Stimulated activated CD8-positive, alpha-beta memory T cell treated with anti-CD3 and anti-CD28 coated beads, Interleukin-7, amount 100 ng/mL, for 4 hours (primary cell): ENCODE results near the gene METAP1.
A peak's percentile ranks its signal among the peaks of the same experiment; 100 is the strongest.
"Not testable (repeated sequence)": the region's sequence is repeated elsewhere in the genome, so short reads cannot be mapped to it uniquely, and the experiment has no call there.

Experiments used
- DNase-seq, 2 donors: peaks; one replicate each; pipeline ENCODE4 v3.0.0-alpha.2; 2020; ENCODE audit warnings: low read depth in 2 of 2

Gene METAP1

DNA sequence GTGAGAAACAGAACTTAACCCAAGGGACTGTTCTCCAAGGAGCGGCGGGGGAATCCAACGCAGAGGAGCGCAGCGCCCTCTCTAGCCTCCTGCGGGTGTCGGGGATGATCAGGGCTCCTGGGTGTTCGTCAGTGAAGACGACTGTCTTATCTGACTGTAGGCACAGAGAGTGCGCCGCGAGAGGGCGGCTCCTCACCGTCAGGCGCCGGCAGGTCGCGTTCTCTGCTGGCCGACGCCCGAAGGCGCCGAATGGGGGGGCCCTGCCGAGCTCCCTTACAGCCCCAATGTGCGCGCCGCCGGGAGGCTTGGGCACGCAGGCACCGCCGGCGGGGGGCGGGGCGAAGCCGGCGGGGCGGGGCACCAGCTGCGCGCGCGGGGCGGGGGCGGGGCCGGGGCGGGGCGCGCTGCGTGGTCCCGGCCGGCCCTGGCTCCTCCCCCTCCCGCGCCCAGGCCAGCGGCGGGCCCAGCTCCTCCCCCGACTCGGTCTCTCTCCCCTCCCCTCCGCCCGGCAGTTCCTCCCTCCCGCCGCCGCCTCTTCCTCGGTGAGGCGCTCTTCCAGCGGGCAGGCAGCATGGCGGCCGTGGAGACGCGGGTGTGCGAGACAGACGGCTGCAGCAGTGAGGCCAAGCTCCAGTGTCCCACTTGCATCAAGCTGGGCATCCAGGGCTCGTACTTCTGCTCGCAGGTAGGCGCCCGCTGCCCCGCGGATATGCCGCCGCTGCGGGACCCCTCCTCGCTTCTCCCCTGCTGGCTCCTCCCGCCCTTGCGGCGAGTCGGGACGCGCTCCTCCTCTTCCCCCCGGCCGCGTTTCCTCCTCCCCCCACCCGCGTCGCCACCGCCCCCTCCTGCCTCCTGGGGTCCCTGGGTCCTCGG is at the start of gene METAP1:
Gene METAP1 (plus strand): TSS at position 539 of the 873 bp plus-strand sequence. CDS start 33 bp downstream, at position 572.
- peak; percentile 91 to 97 for DNase-seq

DNA sequence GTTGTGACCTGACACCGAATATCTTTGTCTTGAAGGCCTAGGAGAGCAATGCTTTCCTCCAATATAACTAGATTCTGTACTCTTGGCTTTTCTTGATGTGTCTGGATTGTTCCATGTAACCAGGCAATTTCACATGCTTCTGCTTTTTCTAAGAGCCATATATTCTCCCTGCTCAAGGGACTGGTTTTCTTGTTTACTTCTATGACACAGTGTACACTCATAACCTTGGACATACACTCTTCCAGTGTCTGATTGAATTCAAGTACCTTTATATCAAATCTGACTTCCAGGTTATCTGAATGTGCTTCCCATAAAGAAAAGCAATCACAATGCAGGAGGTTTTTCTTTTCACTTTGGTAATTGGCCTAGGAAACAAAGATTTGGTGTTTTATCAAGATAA is 49.2 kb upstream of the METAP1 start:
- DNase-seq: no peak

GRCh38 chr4:98950925-98951324 is 44.6 kb upstream of the METAP1 start:
- no peak for DNase-seq

DNA sequence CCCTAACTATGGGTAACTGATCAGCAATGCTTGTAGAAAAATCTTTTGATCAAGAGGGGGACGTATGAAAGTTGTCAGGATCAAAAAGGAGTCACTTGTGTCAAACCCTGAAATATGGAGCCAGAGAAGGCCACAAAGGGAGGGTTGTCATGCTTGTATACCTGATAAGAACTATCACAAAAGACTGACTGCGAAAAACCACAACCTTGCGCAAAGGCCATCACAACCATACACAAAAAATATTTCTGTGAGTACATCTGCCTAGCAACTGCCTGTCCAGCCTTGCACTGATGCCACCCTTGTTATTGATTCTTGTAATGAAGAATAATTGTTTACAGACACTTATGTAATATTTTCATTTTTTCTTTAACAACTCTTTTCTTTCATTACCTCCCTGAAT is 43.8 kb upstream of the METAP1 start:
- no peak for DNase-seq

GRCh38 chr4:98955229-98955628 is 40.3 kb upstream of the METAP1 start:
- DNase-seq: no peak

DNA sequence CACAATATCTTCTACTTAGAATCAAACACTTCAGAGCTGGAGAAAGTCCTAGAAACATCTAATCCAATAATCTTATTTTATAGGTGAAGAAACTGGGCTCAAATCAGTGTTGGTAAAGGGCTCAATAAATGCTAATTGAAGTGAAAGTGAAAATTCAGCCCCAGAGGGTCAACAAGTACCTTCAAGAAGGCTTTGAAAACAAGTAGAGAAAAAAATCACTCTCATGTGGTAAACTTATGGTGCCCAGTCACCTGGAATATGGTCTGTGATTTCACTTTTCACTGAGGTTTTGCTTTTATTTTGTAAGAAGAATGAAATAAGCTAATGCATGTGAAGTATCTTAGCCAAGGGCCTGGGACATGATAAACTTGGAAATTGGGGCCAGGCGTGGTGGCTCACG is 37.5 kb upstream of the METAP1 start:
- DNase-seq: no peak

DNA sequence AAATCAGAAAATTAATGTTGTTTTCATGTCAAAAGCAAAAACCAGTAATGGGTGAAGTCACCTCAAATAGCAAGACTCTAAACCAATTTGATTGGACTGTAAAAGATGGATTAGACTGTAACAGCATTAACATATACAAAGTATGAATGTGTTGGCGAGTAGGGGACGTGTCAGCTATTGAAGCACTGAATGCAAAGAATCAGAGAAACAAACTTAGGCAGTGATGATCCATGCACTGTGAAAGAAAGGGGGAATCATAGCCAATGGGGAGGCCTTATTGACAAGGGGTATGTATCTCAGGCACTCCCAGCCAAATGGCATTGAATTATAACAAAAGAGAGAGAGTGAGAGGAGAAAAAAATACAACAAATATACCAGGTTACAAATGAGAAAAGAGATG is 36.1 kb upstream of the METAP1 start:
- DNase-seq: no peak

DNA sequence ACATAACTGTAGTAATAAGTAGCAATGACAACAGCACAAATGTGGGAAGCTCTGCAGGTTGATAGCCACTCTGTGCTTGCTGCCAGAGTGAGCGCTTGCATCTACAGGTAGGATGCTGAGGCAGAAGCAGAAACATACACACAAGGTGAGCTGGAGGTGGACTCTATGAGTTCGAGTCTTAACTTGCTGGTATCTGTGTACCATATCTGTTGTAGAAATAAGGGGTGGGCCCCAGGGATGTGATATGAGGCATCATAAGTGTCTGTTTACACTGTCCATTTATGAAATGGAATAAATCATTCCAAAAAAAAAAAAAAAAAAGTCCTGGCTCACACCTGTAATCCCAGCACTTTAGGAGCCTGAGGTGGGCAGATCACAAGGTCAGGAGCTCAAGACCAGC is 33.8 kb upstream of the METAP1 start:
- DNase-seq: no peak

- DNase-seq: no peak
Measured at GRCh38 chr4:98963538-98964433, 31.7 kb upstream of the METAP1 start.

- DNase-seq: no peak
Measured at GRCh38 chr4:98966926-98967325, 28.6 kb upstream of the METAP1 start.

GRCh38 chr4:98967786-98968329 is 27.7 kb upstream of the METAP1 start:
- no peak for DNase-seq

DNA sequence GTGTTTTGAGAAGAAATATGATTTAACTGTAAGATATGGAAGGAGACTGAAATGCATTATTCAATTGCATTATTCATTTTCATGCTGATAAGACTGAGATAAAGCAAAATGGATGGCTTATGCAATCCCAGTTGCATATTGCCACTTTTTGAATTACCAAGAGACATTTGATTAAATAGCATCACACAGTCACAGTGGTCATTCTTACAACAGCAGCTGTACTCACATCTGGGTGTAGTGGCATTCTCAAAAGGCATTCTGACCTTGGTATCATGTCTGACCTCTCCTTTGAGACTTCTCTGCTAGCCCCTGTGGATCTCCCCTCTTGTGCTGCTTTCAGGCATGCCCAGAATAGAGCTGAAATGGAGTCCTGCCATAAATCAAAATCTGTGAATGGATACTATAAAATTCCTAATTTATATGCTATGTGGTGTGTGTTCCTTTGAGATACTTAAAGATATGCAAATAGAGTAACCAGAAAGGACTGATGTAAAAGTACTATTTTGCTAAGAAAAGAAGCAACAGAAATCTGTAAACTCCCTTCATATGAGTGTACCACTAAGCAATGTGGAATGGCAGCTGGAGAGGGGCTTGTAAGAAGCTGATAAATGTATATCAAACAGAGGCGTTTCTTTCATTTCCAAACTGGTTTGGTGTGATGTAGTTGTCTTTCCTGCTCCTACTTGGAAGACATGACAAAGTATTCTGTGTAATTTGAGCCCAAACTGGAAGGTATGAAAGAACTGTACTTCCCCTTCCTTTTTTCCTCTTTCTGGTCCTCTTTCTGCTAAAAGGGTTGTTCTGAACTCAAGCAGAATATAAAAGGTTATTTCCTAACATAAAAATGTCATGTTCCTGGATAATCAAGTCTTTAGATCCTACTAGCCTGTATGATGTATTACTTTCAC is 25.4 kb upstream of the METAP1 start:
- no peak for DNase-seq

DNA sequence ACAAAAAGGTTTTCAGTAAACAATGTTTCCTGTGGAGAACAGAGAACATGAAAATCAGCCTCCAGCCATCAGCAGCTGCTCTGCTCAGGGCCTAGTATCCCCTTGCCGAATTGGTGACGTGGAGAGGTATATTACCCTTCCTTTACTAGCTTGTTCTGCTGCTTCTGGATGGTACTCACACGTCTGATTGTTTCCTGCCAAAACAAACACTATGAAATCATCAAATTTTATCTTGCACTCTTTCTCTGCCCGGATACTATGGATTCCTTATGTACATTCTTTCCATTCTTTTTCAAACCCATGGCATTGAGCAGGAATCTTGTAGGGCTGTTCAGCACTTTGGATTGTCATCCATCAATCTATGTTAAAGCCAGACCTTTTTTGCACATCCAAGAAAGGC is 18.8 kb upstream of the METAP1 start:
- DNase-seq: no peak

DNA sequence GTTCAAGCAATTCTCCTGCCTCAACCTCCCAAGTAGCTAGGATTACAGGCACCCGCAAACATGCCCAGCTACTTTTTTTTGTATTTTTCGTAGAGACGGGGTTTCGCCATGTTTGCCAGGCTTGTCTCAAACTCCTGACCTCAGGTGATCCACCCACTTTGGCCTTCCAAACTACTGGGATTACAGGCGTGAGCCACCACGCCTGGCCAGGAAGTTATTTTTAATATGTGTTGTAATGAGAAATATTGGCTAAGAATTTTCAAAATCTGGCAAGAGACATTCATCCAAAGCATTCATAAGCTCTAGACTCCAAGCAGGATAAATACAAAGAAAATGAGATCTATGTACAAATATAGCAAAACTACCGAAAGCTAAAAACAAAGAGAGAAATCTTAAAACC is 18.0 kb upstream of the METAP1 start:
- no peak for DNase-seq

DNA sequence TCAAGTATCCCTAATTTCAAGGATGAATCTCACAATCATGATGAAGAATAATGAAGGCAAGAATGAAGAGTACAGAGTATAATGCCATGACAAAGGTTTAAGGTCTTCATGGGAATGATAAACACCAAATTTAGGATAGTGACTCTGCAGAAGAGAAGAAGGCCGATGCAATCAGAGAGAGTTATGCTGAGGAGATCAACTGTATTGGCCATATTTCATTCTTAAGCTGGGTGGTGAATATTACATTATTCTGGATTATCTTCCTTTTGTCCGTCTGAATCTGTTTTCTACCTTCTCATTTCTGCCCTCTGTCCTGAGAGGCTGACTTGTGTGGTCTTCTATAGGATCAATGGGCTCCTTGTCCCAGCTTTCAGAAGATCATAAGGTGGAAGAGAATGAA is 7.8 kb upstream of the METAP1 start:
- no peak for DNase-seq

DNA sequence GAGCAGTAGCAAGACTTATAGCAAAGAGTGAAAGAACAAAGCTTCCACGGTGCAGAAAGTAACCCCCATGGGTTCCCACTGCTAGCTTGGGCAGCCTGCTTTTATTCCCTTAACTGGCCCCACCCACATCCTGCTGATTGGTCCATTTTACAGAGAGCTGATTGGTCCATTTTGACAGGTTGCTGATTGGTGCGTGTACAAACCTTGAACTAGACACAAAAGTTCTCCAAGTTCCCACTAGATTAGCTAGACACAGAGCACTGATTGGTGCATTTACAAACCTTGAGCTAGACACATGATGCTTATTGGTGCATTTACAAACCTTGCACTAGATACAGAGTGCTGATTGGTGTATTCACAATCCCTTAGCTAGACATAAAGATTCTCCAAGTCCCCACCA is 2.7 kb upstream of the METAP1 start:
- not testable (repeated sequence) for DNase-seq

DNA sequence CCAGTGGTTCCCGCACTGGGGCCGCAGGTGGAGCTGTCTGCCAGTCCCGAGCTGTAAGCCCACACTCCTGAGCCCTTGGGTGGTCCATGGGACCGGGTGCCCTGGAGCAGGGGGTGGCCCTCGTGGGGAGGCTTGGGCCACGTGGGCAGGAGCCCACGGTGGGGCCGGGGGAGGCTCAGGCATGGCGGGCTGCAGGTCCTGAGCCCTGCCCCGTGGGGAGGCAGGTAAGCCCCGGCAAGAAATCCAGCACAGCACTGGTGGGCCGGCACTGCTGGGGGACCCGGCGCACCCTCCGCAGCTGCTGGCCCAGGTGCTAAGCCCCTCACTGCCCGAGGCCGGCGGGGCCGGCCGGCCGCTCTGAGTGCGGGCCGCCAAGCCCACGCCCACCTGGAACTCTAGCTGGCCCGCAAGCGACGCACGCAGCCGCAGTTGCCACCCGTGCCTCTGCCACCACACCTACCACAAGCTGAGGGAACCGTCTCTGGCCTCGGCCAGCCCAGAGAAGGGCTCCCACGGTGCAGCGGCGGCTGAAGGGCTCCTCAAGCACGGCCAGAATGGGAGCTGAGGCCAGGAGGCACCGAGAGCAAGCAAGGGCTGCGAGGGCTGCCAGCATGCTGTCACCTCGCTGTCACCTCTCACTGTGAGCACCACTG is 2.0 kb upstream of the METAP1 start:
- no peak for DNase-seq

- DNase-seq: no peak
Measured at GRCh38 chr4:98994474-98995182, 893 bp upstream of the METAP1 start.

GRCh38 chr4:98996056-98996764 is 689 bp downstream of the METAP1 start:
- DNase-seq: peak in 1 of 2 donors; percentile 2

DNA sequence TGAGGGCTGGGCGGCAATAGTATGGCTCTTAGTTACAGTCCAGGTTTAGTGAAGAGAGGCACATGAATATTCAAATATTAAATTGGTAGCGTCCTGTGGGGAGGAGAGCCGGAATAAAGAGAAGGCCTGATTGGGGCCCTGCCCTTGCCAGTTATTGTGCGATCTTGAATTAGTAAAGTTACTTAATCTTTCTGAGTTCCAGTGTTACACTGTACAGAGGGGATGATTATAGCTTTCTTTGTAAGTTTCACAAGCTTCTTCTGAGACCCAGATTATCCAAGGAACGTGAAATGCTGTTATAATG is 1.2 kb downstream of the METAP1 start:
- no peak for DNase-seq
